Right lobe of liver (tissue), 6 donors: ENCODE data around the gene TRIP4. TPM values are rescaled to one million over a fixed set of nuclear protein-coding genes. Genes with fewer than 3 reads are reported as not detected.

ENCODE experiments used
- ATAC-seq, 4 donors: fragments of 200-7000 bp; cut with Tn5 transposase; one replicate each; pipeline ENCODE4 v1.9.1; 2020; ENCODE audit warnings: mild to moderate bottlenecking in 4 of 4, moderate library complexity in 4 of 4
- DNase-seq, 3 donors: peaks; one replicate each; pipeline ENCODE4 v3.0.0-alpha.2; 2020
- H3K27ac ChIP-seq, 3 donors: fragments of 200-600 bp; one replicate each; pipeline ENCODE4 v1.8.0; 2022
- H3K27me3 ChIP-seq, 2 donors: fragments of 200-600 bp; one replicate each; pipeline ENCODE4 v1.8.0; 2022
- H3K36me3 ChIP-seq, 4 donors: fragments of 200-600 bp; sonication (generic) in 1 of 4; one replicate each; pipeline versions ENCODE4 v1.5.1 to v1.8.0; 2017 to 2022; ENCODE audit warnings: control low read depth in 1 of 4
- H3K4me1 ChIP-seq, 4 donors: fragments of 200-600 bp; sonication (generic) in 1 of 4; one replicate each; pipeline versions ENCODE4 v1.5.1 to v1.8.0; 2017 to 2022; ENCODE audit warnings: control low read depth in 1 of 4
- H3K4me3 ChIP-seq, 3 donors: fragments of 200-600 bp; one replicate each; pipeline ENCODE4 v1.8.0; 2022
- H3K9me3 ChIP-seq, 4 donors: fragments of 200-600 bp; sonication (generic) in 1 of 4; one replicate each; pipeline versions ENCODE4 v1.5.1 to v1.8.0; 2017 to 2022; ENCODE audit warnings: control low read depth in 1 of 4
- POLR2A ChIP-seq: fragments of 450-650 bp; IDR thresholded peaks from one replicate; pipeline ENCODE4 v1.6.1; 2017; ENCODE audit warnings: antibody characterized with exemption, mild to moderate bottlenecking
- WGBS: methylation state at CpG from one replicate; pipeline ENCODE4 v1.1.6; 2018; ENCODE audit warnings: low coverage, low lambda C conversion rate; ENCODE audit not compliant: insufficient coverage; ENCODE audit errors: missing lambda C conversion rate; 5-methylcytosine and 5-hydroxymethylcytosine counted together
- intact Hi-C, 2 donors: fragments of 100-400 bp; cut with DNase I; formaldehyde crosslinking; loops; one replicate each; pipeline versions ENCODE4 v1.11.2 to v1.14.1; 2022
- total RNA-seq, 6 experiments: library from RNA; depleted of rRNA in 2 of 6; stranded (reverse); fragments of >200 nt in 2 of 6; fragmentation: NEBNext Ultra II Directional in 3 of 6; extraction: Animal tissue kit (Norgen Biotek cat#: 25700) in 3 of 6; gene quantifications; one replicate each; pipeline versions ENCODE4 v1.1.0 to v1.2.4, GENCODE V29; 2016 to 2023
- TF ChIP-seq, protein P1 (sequence below), 4 donors: fragments of 200-600 bp in 3 of 4; fragments of 450-650 bp in 1 of 4; IDR thresholded peaks; one replicate each; pipeline versions ENCODE4 v1.5.1 to v1.8.0; 2016 to 2022; ENCODE audit warnings: antibody characterized with exemption in 4 of 4, mild to moderate bottlenecking in 2 of 4
- donor health status: DM: no; HTN: yes; CAD: no.
- donor health status: DM: no; HTN: no; CAD: no.
- donor health status: DM: no; HTN: no; CAD: no.
- donor health status: DM: no; HTN: yes; CAD: no.
- donor health status: DM: no; HTN: yes; CAD: no.

Gene TRIP4
- total RNA-seq, 6 experiments from 2014 or later: 4.2 to 12.5 (median 9.5) TPM

DNA sequence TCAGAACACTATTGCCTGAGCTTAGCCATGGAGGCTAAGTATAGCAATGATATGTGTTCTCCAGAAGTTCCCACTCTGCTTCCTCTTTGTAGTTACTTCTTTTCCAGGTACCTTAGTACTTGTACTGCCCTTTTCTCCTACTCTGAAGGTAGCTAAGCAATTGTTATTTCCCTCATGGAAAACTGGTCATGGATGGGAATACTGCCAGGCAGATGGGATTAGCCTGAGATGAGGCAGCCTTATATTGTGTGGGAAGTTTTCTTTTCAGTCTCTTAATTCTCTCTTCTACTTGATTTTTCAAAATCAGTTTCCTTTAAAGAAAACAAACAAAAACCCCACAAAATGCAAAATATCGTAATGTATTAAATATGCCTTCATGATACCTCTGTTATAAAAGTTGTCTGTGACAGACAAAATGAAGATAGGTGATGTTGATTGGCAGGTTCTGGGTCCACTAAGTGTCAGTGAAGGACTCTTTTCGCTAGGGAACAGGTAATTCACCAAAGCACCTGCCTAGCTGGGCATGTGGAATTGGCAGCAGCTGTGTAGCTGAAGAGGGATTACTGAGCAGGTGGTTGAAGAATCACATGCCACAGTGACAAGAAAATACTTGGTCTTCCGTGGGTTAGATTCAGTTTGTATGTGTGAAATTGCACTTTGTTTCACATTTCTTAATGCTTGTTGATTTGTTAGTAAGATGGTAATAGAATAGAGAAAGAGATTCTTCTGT lies 76.8 kb downstream of the TRIP4 start:
- no peak for ATAC-seq
- H3K27ac ChIP-seq: no peak overlapping the region
- H3K9me3 ChIP-seq: peaks cover 0 to 2% (median 0%) of the 10 kb centered on the region in 4 donors
- DNase-seq: no peak
- intact Hi-C loops: no loop called here
- H3K27me3 ChIP-seq: no peaks in the 10 kb centered on the region
- WGBS: 65% methylated on average over 3 of the region's 3 CpGs
- H3K4me1 ChIP-seq: peaks cover 0 to 33% (median 7%) of the 10 kb centered on the region in 4 donors
- H3K36me3 ChIP-seq: no peaks in the 10 kb centered on the region
- TF ChIP-seq POLR2A: no peak
- TF ChIP-seq, protein P1, sequence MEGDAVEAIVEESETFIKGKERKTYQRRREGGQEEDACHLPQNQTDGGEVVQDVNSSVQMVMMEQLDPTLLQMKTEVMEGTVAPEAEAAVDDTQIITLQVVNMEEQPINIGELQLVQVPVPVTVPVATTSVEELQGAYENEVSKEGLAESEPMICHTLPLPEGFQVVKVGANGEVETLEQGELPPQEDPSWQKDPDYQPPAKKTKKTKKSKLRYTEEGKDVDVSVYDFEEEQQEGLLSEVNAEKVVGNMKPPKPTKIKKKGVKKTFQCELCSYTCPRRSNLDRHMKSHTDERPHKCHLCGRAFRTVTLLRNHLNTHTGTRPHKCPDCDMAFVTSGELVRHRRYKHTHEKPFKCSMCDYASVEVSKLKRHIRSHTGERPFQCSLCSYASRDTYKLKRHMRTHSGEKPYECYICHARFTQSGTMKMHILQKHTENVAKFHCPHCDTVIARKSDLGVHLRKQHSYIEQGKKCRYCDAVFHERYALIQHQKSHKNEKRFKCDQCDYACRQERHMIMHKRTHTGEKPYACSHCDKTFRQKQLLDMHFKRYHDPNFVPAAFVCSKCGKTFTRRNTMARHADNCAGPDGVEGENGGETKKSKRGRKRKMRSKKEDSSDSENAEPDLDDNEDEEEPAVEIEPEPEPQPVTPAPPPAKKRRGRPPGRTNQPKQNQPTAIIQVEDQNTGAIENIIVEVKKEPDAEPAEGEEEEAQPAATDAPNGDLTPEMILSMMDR (IDR thresholded peaks at IDR 0.05): no peak
- no peak overlapping the region for H3K4me3 ChIP-seq

DNA sequence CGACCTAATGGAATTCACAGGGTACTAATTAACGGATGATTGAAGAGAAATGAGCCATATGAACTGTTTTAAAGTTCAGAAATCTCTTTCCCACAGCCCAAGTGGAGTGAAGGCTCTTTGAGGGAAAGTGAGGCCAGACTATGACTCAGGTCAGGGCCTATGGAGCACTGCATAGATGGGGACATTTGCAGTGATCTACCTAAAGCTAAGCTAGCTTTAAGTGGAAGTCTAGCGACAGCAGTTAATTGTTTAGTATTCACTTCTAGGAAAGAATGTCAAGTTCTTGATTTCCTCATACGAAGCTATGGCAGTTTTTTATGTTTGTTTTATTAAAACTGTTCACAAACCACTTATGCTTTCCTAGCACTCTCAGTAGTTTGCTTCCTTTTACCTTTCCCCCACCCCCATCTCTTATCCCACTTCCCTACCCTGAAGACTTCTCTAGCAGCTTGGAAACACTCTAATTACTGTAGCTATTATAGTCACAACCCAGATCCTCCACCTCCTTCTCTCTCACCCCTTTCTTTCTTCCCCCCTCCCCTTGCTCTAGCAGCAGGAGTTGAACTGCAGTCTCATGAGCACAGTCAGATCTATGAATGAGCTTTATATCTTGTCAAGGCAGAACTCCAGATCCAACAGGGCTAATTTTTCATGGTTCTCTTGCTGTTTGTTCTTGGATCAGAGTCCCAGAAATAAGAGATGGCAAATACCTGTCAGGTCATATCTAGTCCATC lies 78.9 kb downstream of the TRIP4 start:
- 71% methylated on average over 4 of the region's 4 CpGs for WGBS
- DNase-seq (no peak), ATAC-seq (no peak)
- Histone ChIP-seq H3K4me3 (no peak overlapping the region), H3K4me1 (peaks cover 0 to 32% (median 5%) of the 10 kb centered on the region in 4 donors), H3K27me3 (no peaks in the 10 kb centered on the region), H3K36me3 (no peaks in the 10 kb centered on the region), H3K27ac (no peak overlapping the region), H3K9me3 (no peaks in the 10 kb centered on the region)
- TF ChIP-seq, protein P1 (IDR thresholded peaks at IDR 0.05): no peak
- TF ChIP-seq POLR2A: no peak
- intact Hi-C loops: no loop called here

GRCh38 chr15:64472161-64472560 lies 84.5 kb downstream of the TRIP4 start:
- WGBS: 95% methylated on average over 4 of the region's 4 CpGs

GRCh38 chr15:64474846-64475245 lies 87.2 kb downstream of the TRIP4 start:
- H3K36me3 ChIP-seq: no peaks in the 10 kb centered on the region

More at GRCh38 chr15:64472161-64472560, 84.5 kb downstream of the TRIP4 start:
- H3K4me1 ChIP-seq: no peaks in the 10 kb centered on the region
- H3K9me3 ChIP-seq: no peaks in the 10 kb centered on the region
- DNase-seq (no peak), ATAC-seq (no peak)
- no peaks in the 10 kb centered on the region for H3K36me3 ChIP-seq
- no peaks in the 10 kb centered on the region for H3K27me3 ChIP-seq
- no peak overlapping the region for H3K27ac ChIP-seq
- TF ChIP-seq POLR2A: no peak
- TF ChIP-seq, protein P1 (IDR thresholded peaks at IDR 0.05): no peak
- intact Hi-C loops: no loop called here
- H3K4me3 ChIP-seq: no peak overlapping the region

More at GRCh38 chr15:64474846-64475245, 87.2 kb downstream of the TRIP4 start:
- 100% methylated on average over 2 of the region's 2 CpGs for WGBS
- Histone ChIP-seq H3K4me3 (no peak overlapping the region), H3K27ac (no peak overlapping the region), H3K27me3 (no peaks in the 10 kb centered on the region), H3K9me3 (no peaks in the 10 kb centered on the region), H3K4me1 (peaks cover 0 to 12% (median 2%) of the 10 kb centered on the region in 4 donors)
- DNase-seq (no peak), ATAC-seq (no peak)
- intact Hi-C loops: no loop called here
- TF ChIP-seq, protein P1 (IDR thresholded peaks at IDR 0.05): no peak
- TF ChIP-seq POLR2A: no peak
